Thyroid gland (tissue), 4 donors: ENCODE results near the gene SCYL3. TPM values are rescaled to one million over a fixed set of nuclear protein-coding genes. Genes with fewer than 3 reads are reported as not detected.
"Not testable (repeated sequence)": the region's sequence is repeated elsewhere in the genome, so short reads cannot be mapped to it uniquely, and the experiment has no call there.

Source experiments
- DNase-seq, 2 donors: peaks; one replicate each; pipeline ENCODE4 v3.0.0-alpha.2; 2019
- H3K27ac ChIP-seq, 3 donors: fragments of 200-600 bp; sonication (generic); 1 replicate in 2 of 3; 2 replicates in 1 of 3; pipeline ENCODE4 v1.5.1; 2016 to 2019; ENCODE audit warnings: mild to moderate bottlenecking in 1 of 3, moderate library complexity in 1 of 3
- H3K27me3 ChIP-seq: fragments of 200-600 bp; sonication (generic); one replicate; pipeline ENCODE4 v1.5.1; 2019
- H3K36me3 ChIP-seq, 2 donors: fragments of 200-600 bp; sonication (generic); one replicate each; pipeline ENCODE4 v1.5.1; 2016 to 2019
- H3K4me1 ChIP-seq, 2 donors: fragments of 200-600 bp; sonication (generic); one replicate each; pipeline ENCODE4 v1.5.1; 2017 to 2019
- H3K4me3 ChIP-seq, 3 donors: fragments of 200-600 bp; sonication (generic); replicated peaks in 1 of 3; 1 replicate in 2 of 3; 2 replicates in 1 of 3; pipeline ENCODE4 v1.5.1; 2016; ENCODE audit warnings: mild to moderate bottlenecking in 1 of 3
- H3K9me3 ChIP-seq: fragments of 200-600 bp; sonication (generic); one replicate; pipeline ENCODE4 v1.5.1; 2017
- POLR2A ChIP-seq, 2 donors: fragments of 450-650 bp; IDR thresholded peaks; one replicate each; pipeline ENCODE4 v1.6.1; 2017; ENCODE audit warnings: antibody characterized with exemption in 2 of 2, mild to moderate bottlenecking in 2 of 2, moderate library complexity in 1 of 2
- WGBS, 2 donors: methylation state at CpG; one replicate each; pipeline ENCODE4 v1.1.5; 2017; 5-methylcytosine and 5-hydroxymethylcytosine counted together
- intact Hi-C: fragments of 100-400 bp; cut with DNase I; formaldehyde crosslinking; loops from one replicate; pipeline ENCODE4 v1.15.1; 2023
- total RNA-seq, 4 donors: library from RNA; depleted of rRNA; stranded (reverse); fragments of >200 nt; gene quantifications; one replicate each; pipeline ENCODE4 v1.2.3, GENCODE V29; 2016
- TF ChIP-seq, protein P1 (sequence below), 6 experiments: fragments of 200-600 bp in 3 of 6; fragments of 450-650 bp in 3 of 6; sonication (generic) in 3 of 6; IDR thresholded peaks; one replicate each; pipeline ENCODE4 v1.5.1; 2016 to 2019; ENCODE audit warnings: antibody characterized with exemption in 6 of 6, mild to moderate bottlenecking in 2 of 6, inconsistent platforms in 1 of 6, moderate library complexity in 1 of 6

SCYL3 gene
- total RNA-seq, 4 donors from 2014 or later = 12.9 to 18.3 (median 16.3) TPM

DNA sequence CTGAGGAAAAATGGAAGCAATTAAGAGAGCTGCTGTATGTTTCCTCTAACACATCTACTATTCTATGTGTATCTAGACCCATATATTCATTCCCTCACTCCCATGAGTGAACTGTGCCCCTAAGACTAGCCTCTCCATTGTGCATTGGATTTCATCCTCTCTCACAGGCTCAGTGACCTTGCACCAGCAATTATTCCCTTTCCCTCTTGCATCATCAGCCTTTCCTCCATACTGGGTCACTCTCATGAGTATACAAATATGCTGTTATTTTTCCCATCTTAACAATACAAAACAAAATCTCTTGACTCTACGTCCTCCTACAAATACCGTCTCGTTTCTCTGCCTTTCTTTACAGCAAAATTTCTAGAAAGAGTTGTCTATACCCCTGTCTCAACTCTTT, 69.5 kb downstream of the SCYL3 start:
- H3K4me1 ChIP-seq = no peaks in the 10 kb centered on the region
- DNase-seq = no peak
- intact Hi-C loops = no loop called here
- no peaks in the 10 kb centered on the region for H3K9me3 ChIP-seq
- no peaks in the 10 kb centered on the region for H3K27me3 ChIP-seq
- H3K4me3 ChIP-seq = no peak overlapping the region
- H3K27ac ChIP-seq = no peak overlapping the region
- TF ChIP-seq, protein P1, sequence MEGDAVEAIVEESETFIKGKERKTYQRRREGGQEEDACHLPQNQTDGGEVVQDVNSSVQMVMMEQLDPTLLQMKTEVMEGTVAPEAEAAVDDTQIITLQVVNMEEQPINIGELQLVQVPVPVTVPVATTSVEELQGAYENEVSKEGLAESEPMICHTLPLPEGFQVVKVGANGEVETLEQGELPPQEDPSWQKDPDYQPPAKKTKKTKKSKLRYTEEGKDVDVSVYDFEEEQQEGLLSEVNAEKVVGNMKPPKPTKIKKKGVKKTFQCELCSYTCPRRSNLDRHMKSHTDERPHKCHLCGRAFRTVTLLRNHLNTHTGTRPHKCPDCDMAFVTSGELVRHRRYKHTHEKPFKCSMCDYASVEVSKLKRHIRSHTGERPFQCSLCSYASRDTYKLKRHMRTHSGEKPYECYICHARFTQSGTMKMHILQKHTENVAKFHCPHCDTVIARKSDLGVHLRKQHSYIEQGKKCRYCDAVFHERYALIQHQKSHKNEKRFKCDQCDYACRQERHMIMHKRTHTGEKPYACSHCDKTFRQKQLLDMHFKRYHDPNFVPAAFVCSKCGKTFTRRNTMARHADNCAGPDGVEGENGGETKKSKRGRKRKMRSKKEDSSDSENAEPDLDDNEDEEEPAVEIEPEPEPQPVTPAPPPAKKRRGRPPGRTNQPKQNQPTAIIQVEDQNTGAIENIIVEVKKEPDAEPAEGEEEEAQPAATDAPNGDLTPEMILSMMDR (IDR thresholded peaks at IDR 0.05) = no peak
- no peak for TF ChIP-seq POLR2A (IDR thresholded peaks at IDR 0.05)
- peaks cover 0 to 3% of the 10 kb centered on the region in 2 donors for H3K36me3 ChIP-seq
- 97 to 100% methylated on average over 3 of the region's 3 CpGs for WGBS, 2 donors

GRCh38 chr1:169821500-169821899, 72.2 kb downstream of the SCYL3 start:
- WGBS, 2 donors = 96 to 97% methylated on average over 7 of the region's 7 CpGs

DNA sequence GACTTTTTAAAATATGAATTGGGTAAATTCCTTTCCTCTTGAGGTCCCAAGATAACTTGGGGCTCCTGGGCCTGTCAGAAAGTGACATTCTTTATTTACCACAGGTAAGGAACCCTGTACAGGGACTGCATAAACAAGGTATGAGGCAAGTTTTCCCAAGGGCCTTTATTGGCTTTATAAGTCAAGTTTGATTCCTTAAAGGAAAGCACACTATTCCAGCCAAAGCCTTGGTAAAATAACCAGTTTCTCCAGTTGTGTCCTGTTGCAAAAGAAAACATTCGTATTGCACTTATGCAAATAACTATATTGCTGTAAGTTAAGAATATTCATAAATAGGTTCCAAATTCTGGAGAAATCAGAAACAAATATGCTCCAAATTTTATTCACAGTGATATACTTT, 77.1 kb downstream of the SCYL3 start:
- Histone ChIP-seq H3K27ac (no peak overlapping the region), H3K9me3 (no peaks in the 10 kb centered on the region), H3K36me3 (no peaks in the 10 kb centered on the region), H3K27me3 (no peaks in the 10 kb centered on the region), H3K4me1 (no peaks in the 10 kb centered on the region), H3K4me3 (no peak overlapping the region)
- no peak for DNase-seq
- intact Hi-C loops = no loop called here
- 98% methylated on average over 1 of the region's 1 CpG for WGBS, 2 donors
- TF ChIP-seq, protein P1 (IDR thresholded peaks at IDR 0.05) = no peak
- no peak for TF ChIP-seq POLR2A (IDR thresholded peaks at IDR 0.05)

More at GRCh38 chr1:169821500-169821899, 72.2 kb downstream of the SCYL3 start:
- no peaks in the 10 kb centered on the region for H3K9me3 ChIP-seq
- intact Hi-C loops = no loop called here
- TF ChIP-seq, protein P1 (IDR thresholded peaks at IDR 0.05) = no peak
- no peak for TF ChIP-seq POLR2A (IDR thresholded peaks at IDR 0.05)
- no peak overlapping the region for H3K4me3 ChIP-seq
- no peaks in the 10 kb centered on the region for H3K4me1 ChIP-seq
- H3K27me3 ChIP-seq = no peaks in the 10 kb centered on the region
- no peaks in the 10 kb centered on the region for H3K36me3 ChIP-seq
- H3K27ac ChIP-seq = no peak overlapping the region
- no peak for DNase-seq

- intact Hi-C loops = no loop called here
- no peaks in the 10 kb centered on the region for H3K9me3 ChIP-seq
Measured at GRCh38 chr1:169814265-169814664, 79.4 kb downstream of the SCYL3 start.

GRCh38 chr1:169812131-169812530, 81.6 kb downstream of the SCYL3 start:
- TF ChIP-seq POLR2A (IDR thresholded peaks at IDR 0.05) = no peak
- WGBS, 2 donors = 88 to 89% methylated on average over 2 of the region's 2 CpGs
- DNase-seq = no peak
- Histone ChIP-seq H3K27me3 (no peaks in the 10 kb centered on the region), H3K36me3 (no peaks in the 10 kb centered on the region), H3K9me3 (no peaks in the 10 kb centered on the region), H3K27ac (no peak overlapping the region), H3K4me1 (no peaks in the 10 kb centered on the region), H3K4me3 (no peak overlapping the region)
- intact Hi-C loops = no loop called here

More at GRCh38 chr1:169814265-169814664, 79.4 kb downstream of the SCYL3 start:
- H3K4me3 ChIP-seq = no peak overlapping the region
- DNase-seq = no peak
- H3K36me3 ChIP-seq = no peaks in the 10 kb centered on the region
- H3K27me3 ChIP-seq = no peaks in the 10 kb centered on the region
- no peak for TF ChIP-seq POLR2A (IDR thresholded peaks at IDR 0.05)
- TF ChIP-seq, protein P1 (IDR thresholded peaks at IDR 0.05) = no peak
- H3K27ac ChIP-seq = no peak overlapping the region
- no peaks in the 10 kb centered on the region for H3K4me1 ChIP-seq
- WGBS, 2 donors = 50 to 72% methylated on average over 2 of the region's 2 CpGs

DNA sequence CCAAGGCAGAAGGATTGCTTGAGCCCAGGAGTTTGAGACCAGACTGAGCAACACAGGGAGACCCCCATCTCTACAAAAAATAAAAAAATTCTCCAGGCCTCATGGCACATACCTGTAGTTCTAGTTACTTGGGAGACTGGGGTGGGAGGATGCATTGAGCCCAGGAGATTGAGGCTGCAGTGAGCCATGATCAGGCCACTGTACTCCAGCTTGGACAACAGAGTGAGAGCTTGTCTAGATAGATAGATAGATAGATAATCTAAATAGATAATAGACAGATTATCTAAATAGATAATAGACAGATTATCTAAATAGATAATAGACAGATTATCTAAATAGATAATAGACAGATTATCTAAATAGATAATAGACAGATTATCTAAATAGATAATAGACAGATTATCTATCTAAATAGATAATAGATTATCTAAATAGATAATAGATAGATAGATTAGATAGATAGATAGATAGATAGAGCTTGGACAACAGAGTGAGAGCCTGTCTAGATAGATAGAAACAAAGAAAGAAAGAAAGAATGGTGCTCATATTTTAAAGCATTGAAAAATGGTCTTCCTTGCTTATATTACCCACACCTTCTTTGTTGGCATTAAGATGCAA, 82.2 kb downstream of the SCYL3 start:
- H3K4me1 ChIP-seq, H3K27ac ChIP-seq, H3K9me3 ChIP-seq, H3K4me3 ChIP-seq, intact Hi-C loops, H3K36me3 ChIP-seq, DNase-seq, H3K27me3 ChIP-seq: not testable (repeated sequence)
